ENCODE measurements around the gene KIF3C. TPM values are rescaled to one million over a fixed set of nuclear protein-coding genes. Genes with fewer than 3 reads are reported as not detected.

Gene KIF3C
- total and polyA plus RNA-seq, 2 donors (not counting 1 experiment from before 2014, with no cell fraction given) = 9.7 to 13.0 TPM

GRCh38 chr2:25980951-25981350 is 1.3 kb downstream of the KIF3C start:
- TF ChIP-seq EZH2 (IDR thresholded peaks at IDR 0.05; ENCODE audit: low read length, missing control alignments) = no peak
- no peak for TF ChIP-seq CTCF (conservative IDR thresholded peaks at IDR 0.05 in 1 of 2, IDR thresholded peaks at IDR 0.05 in 1 of 2; ENCODE audit: low read depth in 1 of 2, low read length in 2 of 2)
- H3K9me3 ChIP-seq (ENCODE audit: control insufficient read depth, insufficient read depth, low read depth, low read length) = no peaks in the 10 kb centered on the region
- DNase-seq (ENCODE audit: low read depth in 2 of 2) = no peak
- no peak overlapping the region for H3K4me2 ChIP-seq (ENCODE audit: extremely low read depth, insufficient read depth, low read length)
- no peak overlapping the region for H2AFZ ChIP-seq (ENCODE audit: low read length)
- no peaks in the 10 kb centered on the region for H3K79me2 ChIP-seq (ENCODE audit: control insufficient read depth, insufficient read depth, low read length)
- H4K20me1 ChIP-seq (ENCODE audit: control insufficient read depth, extremely low read depth, insufficient read depth, low read length) = no peaks in the 10 kb centered on the region
- peaks cover 11% of the 10 kb centered on the region for H3K4me1 ChIP-seq (ENCODE audit: control insufficient read depth, extremely low read depth, insufficient read depth, low read length)
- H3K9ac ChIP-seq (ENCODE audit: insufficient read depth, low read length) = no peak overlapping the region
- H3K4me3 ChIP-seq (replicated peaks in 1 of 4; ENCODE audit: control extremely low read depth in 1 of 4, insufficient read depth in 1 of 4, low read depth in 3 of 4, low read length in 4 of 4) = peak overlapping the region in 2 of 4 experiments; percentile 74 to 82
- H3K27me3 ChIP-seq (ENCODE audit: control insufficient read depth, insufficient read depth, low read length) = no peaks in the 10 kb centered on the region
- no peaks in the 10 kb centered on the region for H3K36me3 ChIP-seq (ENCODE audit: control insufficient read depth, insufficient read depth, low read length)
- H3K27ac ChIP-seq (ENCODE audit: insufficient read depth, low read length) = no peak overlapping the region

- H3K4me1 ChIP-seq (ENCODE audit: control insufficient read depth, extremely low read depth, insufficient read depth, low read length) = peaks cover 11% of the 10 kb centered on the region
- H3K79me2 ChIP-seq (ENCODE audit: control insufficient read depth, insufficient read depth, low read length) = no peaks in the 10 kb centered on the region
- TF ChIP-seq EZH2 (IDR thresholded peaks at IDR 0.05; ENCODE audit: low read length, missing control alignments) (no peak), CTCF (conservative IDR thresholded peaks at IDR 0.05 in 1 of 2, IDR thresholded peaks at IDR 0.05 in 1 of 2; ENCODE audit: low read depth in 1 of 2, low read length in 2 of 2) (no peak)
- no peak overlapping the region for H3K4me2 ChIP-seq (ENCODE audit: extremely low read depth, insufficient read depth, low read length)
- H2AFZ ChIP-seq (ENCODE audit: low read length) = no peak overlapping the region
- H3K36me3 ChIP-seq (ENCODE audit: control insufficient read depth, insufficient read depth, low read length) = no peaks in the 10 kb centered on the region
- H4K20me1 ChIP-seq (ENCODE audit: control insufficient read depth, extremely low read depth, insufficient read depth, low read length) = no peaks in the 10 kb centered on the region
- no peaks in the 10 kb centered on the region for H3K27me3 ChIP-seq (ENCODE audit: control insufficient read depth, insufficient read depth, low read length)
- no peak for DNase-seq (ENCODE audit: low read depth in 2 of 2)
- H3K9ac ChIP-seq (ENCODE audit: insufficient read depth, low read length) = no peak overlapping the region
- no peak overlapping the region for H3K27ac ChIP-seq (ENCODE audit: insufficient read depth, low read length)
- no peak overlapping the region for H3K4me3 ChIP-seq (replicated peaks in 1 of 4; ENCODE audit: control extremely low read depth in 1 of 4, insufficient read depth in 1 of 4, low read depth in 3 of 4, low read length in 4 of 4)
- no peaks in the 10 kb centered on the region for H3K9me3 ChIP-seq (ENCODE audit: control insufficient read depth, insufficient read depth, low read depth, low read length)
These were observed 2.0 kb downstream of the KIF3C start for GRCh38 chr2:25980076-25980887.

- H3K9ac ChIP-seq (ENCODE audit: insufficient read depth, low read length) = no peak overlapping the region
- peak in 1 of 2 donors; percentile 23 for DNase-seq (ENCODE audit: low read depth in 2 of 2)
These were observed 3.3 kb downstream of the KIF3C start for GRCh38 chr2:25979001-25979400.

More at GRCh38 chr2:25979001-25979400, 3.3 kb downstream of the KIF3C start:
- no peak overlapping the region for H3K27ac ChIP-seq (ENCODE audit: insufficient read depth, low read length)
- peak overlapping the region; percentile 45 for H3K4me2 ChIP-seq (ENCODE audit: extremely low read depth, insufficient read depth, low read length)
- no peaks in the 10 kb centered on the region for H3K36me3 ChIP-seq (ENCODE audit: control insufficient read depth, insufficient read depth, low read length)
- TF ChIP-seq EZH2 (IDR thresholded peaks at IDR 0.05; ENCODE audit: low read length, missing control alignments) (no peak), CTCF (conservative IDR thresholded peaks at IDR 0.05 in 1 of 2, IDR thresholded peaks at IDR 0.05 in 1 of 2; ENCODE audit: low read depth in 1 of 2, low read length in 2 of 2) (no peak)
- peaks cover 11% of the 10 kb centered on the region for H3K4me1 ChIP-seq (ENCODE audit: control insufficient read depth, extremely low read depth, insufficient read depth, low read length)
- H3K4me3 ChIP-seq (replicated peaks in 1 of 4; ENCODE audit: control extremely low read depth in 1 of 4, insufficient read depth in 1 of 4, low read depth in 3 of 4, low read length in 4 of 4) = peak overlapping the region in 1 of 4 experiments; percentile 28
- H3K27me3 ChIP-seq (ENCODE audit: control insufficient read depth, insufficient read depth, low read length) = no peaks in the 10 kb centered on the region
- no peaks in the 10 kb centered on the region for H3K79me2 ChIP-seq (ENCODE audit: control insufficient read depth, insufficient read depth, low read length)
- no peaks in the 10 kb centered on the region for H4K20me1 ChIP-seq (ENCODE audit: control insufficient read depth, extremely low read depth, insufficient read depth, low read length)
- H3K9me3 ChIP-seq (ENCODE audit: control insufficient read depth, insufficient read depth, low read depth, low read length) = no peaks in the 10 kb centered on the region
- no peak overlapping the region for H2AFZ ChIP-seq (ENCODE audit: low read length)

Measured in fibroblast of lung (primary cell).